Posterior vena cava (tissue), 2 donors: ENCODE results near the gene UBE2N. TPM values are rescaled to one million over a fixed set of nuclear protein-coding genes. Genes with fewer than 3 reads are reported as not detected.
"Not testable (repeated sequence)": the region's sequence is repeated elsewhere in the genome, so short reads cannot be mapped to it uniquely, and the experiment has no call there.

Source experiments
- DNase-seq: peaks from one replicate; pipeline ENCODE4 v3.0.0-alpha.2; 2020; ENCODE audit warnings: low spot score
- intact Hi-C, 2 donors: fragments of 100-400 bp; cut with DNase I; formaldehyde crosslinking; loops; one replicate each; pipeline versions ENCODE4 v1.14.1 to v1.14.2; 2022 to 2023
- total RNA-seq, 2 donors: library from RNA; stranded (reverse); fragmentation: NEBNext Ultra II Directional; extraction: Animal tissue kit (Norgen Biotek cat#: 25700); gene quantifications; one replicate each; pipeline ENCODE4 v1.2.1, GENCODE V29; 2021
- donor health status: DM: yes; HTN: yes; CAD: no.
- donor health status: DM: yes; HTN: yes; CAD: no.

Gene UBE2N
- total RNA-seq, 2 donors from 2014 or later: 78.3 to 90.8 TPM

GRCh38 chr12:93448796-93449195 is 7.0 kb upstream of the UBE2N start:
- intact Hi-C loops: no loop called here
- DNase-seq: no peak

- intact Hi-C loops: no loop called here
- no peak for DNase-seq
Observed at GRCh38 chr12:93447555-93448290, 6.0 kb upstream of the UBE2N start.

GRCh38 chr12:93443576-93443975 is 1.8 kb upstream of the UBE2N start:
- no peak for DNase-seq
- intact Hi-C loops: no loop called here

GRCh38 chr12:93442411-93443340 is 929 bp upstream of the UBE2N start:
- intact Hi-C loops: no loop called here

GRCh38 chr12:93441081-93441616 is 598 bp downstream of the UBE2N start:
- peak; percentile 85 for DNase-seq
- intact Hi-C loops: no loop called here

More at GRCh38 chr12:93442411-93443340, 929 bp upstream of the UBE2N start:
- no peak for DNase-seq

- DNase-seq: no peak
- intact Hi-C loops: no loop called here
Observed at GRCh38 chr12:93440043-93440835, 1.5 kb downstream of the UBE2N start.

GRCh38 chr12:93438266-93439050 is 3.3 kb downstream of the UBE2N start:
- intact Hi-C loops: no loop called here
- no peak for DNase-seq

GRCh38 chr12:93434256-93434865 is 7.4 kb downstream of the UBE2N start:
- DNase-seq: no peak
- intact Hi-C loops: no loop called here

- DNase-seq, intact Hi-C loops: not testable (repeated sequence)
Observed at GRCh38 chr12:93432031-93432430, 9.7 kb downstream of the UBE2N start.

- DNase-seq: no peak
- intact Hi-C loops: no loop called here
Observed at GRCh38 chr12:93430280-93430679, 11.5 kb downstream of the UBE2N start.

- no peak for DNase-seq
- intact Hi-C loops: no loop called here
Observed at GRCh38 chr12:93429852-93430251, 11.9 kb downstream of the UBE2N start.

- DNase-seq: no peak
- intact Hi-C loops: no loop called here
Observed at GRCh38 chr12:93429448-93429847, 12.3 kb downstream of the UBE2N start.

- intact Hi-C loops: no loop called here
- no peak for DNase-seq
Observed at GRCh38 chr12:93427779-93428564, 13.8 kb downstream of the UBE2N start.

GRCh38 chr12:93426412-93426805 is 15.3 kb downstream of the UBE2N start:
- no peak for DNase-seq
- intact Hi-C loops: no loop called here

GRCh38 chr12:93425736-93426411 is 15.9 kb downstream of the UBE2N start:
- DNase-seq: no peak
- intact Hi-C loops: no loop called here

- no peak for DNase-seq
- intact Hi-C loops: no loop called here
Observed at GRCh38 chr12:93422050-93422449, 19.7 kb downstream of the UBE2N start.
